Ascending aorta (tissue), 2 donors: ENCODE measurements around the gene TFF2. TPM values are rescaled to one million over a fixed set of nuclear protein-coding genes. Genes with fewer than 3 reads are reported as not detected.

Experiments
- DNase-seq, 2 donors: peaks; one replicate each; pipeline ENCODE4 v3.0.0-alpha.2; 2019; ENCODE audit warnings: low spot score in 2 of 2
- H3K27ac ChIP-seq, 2 donors: fragments of 200-600 bp; sonication (generic); one replicate each; pipeline ENCODE4 v1.5.1; 2016 to 2017; ENCODE audit warnings: mild to moderate bottlenecking in 1 of 2
- H3K27me3 ChIP-seq: fragments of 200-600 bp; sonication (generic); one replicate; pipeline ENCODE4 v1.5.1; 2017
- H3K36me3 ChIP-seq, 2 donors: fragments of 200-600 bp; sonication (generic); one replicate each; pipeline ENCODE4 v1.5.1; 2016
- H3K4me1 ChIP-seq, 2 donors: fragments of 200-600 bp; sonication (generic); one replicate each; pipeline ENCODE4 v1.5.1; 2016 to 2017; ENCODE audit warnings: mild to moderate bottlenecking in 1 of 2
- H3K4me3 ChIP-seq, 2 donors: fragments of 200-600 bp; sonication (generic); one replicate each; pipeline ENCODE4 v1.5.1; 2016 to 2017; ENCODE audit warnings: mild to moderate bottlenecking in 1 of 2
- H3K9me3 ChIP-seq, 2 donors: fragments of 200-600 bp; sonication (generic); one replicate each; pipeline ENCODE4 v1.5.1; 2016
- intact Hi-C: fragments of 100-400 bp; cut with DNase I; formaldehyde crosslinking; loops from one replicate; pipeline ENCODE4 v1.15.1; 2023
- total RNA-seq: library from RNA; depleted of rRNA; stranded (reverse); fragments of >200 nt; gene quantifications from one replicate; pipeline ENCODE4 v1.1.0, GENCODE V29; 2016
- TF ChIP-seq, protein P1 (sequence below), 3 experiments: fragments of 200-600 bp in 2 of 3; fragments of 450-650 bp in 1 of 3; sonication (generic) in 2 of 3; IDR thresholded peaks; one replicate each; pipeline ENCODE4 v1.5.1; 2016 to 2019; ENCODE audit warnings: antibody characterized with exemption in 3 of 3, mild to moderate bottlenecking in 1 of 3, moderate library complexity in 1 of 3

The TFF2 gene
- total RNA-seq, 1 donor from 2014 or later = not detected

GRCh38 chr21:42343556-42343955, 7.2 kb downstream of the TFF2 start:
- no peaks in the 10 kb centered on the region for H3K36me3 ChIP-seq
- no peak overlapping the region for H3K4me3 ChIP-seq
- intact Hi-C loops = no loop called here
- H3K9me3 ChIP-seq = no peaks in the 10 kb centered on the region
- H3K27ac ChIP-seq = no peak overlapping the region
- no peaks in the 10 kb centered on the region for H3K27me3 ChIP-seq
- no peaks in the 10 kb centered on the region for H3K4me1 ChIP-seq
- DNase-seq = no peak
- TF ChIP-seq, protein P1, sequence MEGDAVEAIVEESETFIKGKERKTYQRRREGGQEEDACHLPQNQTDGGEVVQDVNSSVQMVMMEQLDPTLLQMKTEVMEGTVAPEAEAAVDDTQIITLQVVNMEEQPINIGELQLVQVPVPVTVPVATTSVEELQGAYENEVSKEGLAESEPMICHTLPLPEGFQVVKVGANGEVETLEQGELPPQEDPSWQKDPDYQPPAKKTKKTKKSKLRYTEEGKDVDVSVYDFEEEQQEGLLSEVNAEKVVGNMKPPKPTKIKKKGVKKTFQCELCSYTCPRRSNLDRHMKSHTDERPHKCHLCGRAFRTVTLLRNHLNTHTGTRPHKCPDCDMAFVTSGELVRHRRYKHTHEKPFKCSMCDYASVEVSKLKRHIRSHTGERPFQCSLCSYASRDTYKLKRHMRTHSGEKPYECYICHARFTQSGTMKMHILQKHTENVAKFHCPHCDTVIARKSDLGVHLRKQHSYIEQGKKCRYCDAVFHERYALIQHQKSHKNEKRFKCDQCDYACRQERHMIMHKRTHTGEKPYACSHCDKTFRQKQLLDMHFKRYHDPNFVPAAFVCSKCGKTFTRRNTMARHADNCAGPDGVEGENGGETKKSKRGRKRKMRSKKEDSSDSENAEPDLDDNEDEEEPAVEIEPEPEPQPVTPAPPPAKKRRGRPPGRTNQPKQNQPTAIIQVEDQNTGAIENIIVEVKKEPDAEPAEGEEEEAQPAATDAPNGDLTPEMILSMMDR (IDR thresholded peaks at IDR 0.05) = no peak

- H3K36me3 ChIP-seq = no peaks in the 10 kb centered on the region
- intact Hi-C loops = no loop called here
- TF ChIP-seq, protein P1 (IDR thresholded peaks at IDR 0.05) = no peak
- DNase-seq = no peak
- no peak overlapping the region for H3K27ac ChIP-seq
- no peaks in the 10 kb centered on the region for H3K9me3 ChIP-seq
- no peaks in the 10 kb centered on the region for H3K27me3 ChIP-seq
- no peak overlapping the region for H3K4me3 ChIP-seq
- H3K4me1 ChIP-seq = no peaks in the 10 kb centered on the region
These were observed 7.7 kb downstream of the TFF2 start for GRCh38 chr21:42343101-42343500.

DNA sequence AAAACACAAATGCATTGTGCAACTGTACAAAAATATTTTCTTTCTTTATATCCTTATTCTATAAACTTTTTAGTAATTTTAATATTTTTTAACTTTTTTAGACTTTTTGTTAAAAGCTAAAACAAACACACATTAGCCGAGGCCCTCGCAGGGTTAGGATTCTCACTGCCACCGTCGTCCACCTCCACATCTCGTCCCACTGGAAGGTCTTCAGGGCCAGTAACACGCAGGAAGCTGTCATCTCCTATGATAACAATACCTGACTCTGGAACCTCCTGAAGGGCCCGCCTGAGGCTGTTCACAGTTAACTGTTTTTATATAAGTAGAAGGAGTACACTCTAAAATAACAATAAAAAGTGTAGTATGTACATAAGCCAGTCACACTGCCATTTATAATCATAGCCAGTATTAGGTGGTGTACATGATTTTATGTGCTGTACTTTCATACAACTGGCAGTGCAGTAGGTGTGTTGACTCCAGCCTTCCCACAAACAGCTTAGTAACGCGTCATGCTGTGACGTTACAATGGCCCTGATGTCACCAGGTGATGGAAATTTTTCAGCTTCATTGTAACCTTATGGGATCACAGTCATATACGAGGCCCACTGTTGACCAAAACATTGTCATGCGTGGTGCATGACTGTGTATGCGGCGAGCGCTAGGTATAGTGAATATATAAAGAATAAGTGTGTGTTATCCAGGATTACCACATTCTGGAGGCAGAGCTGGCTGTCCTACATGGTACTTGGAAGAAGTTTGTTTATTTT, 8.8 kb downstream of the TFF2 start:
- no peak overlapping the region for H3K27ac ChIP-seq
- no peaks in the 10 kb centered on the region for H3K36me3 ChIP-seq
- TF ChIP-seq, protein P1 (IDR thresholded peaks at IDR 0.05) = no peak
- intact Hi-C loops = no loop called here
- no peaks in the 10 kb centered on the region for H3K27me3 ChIP-seq
- no peaks in the 10 kb centered on the region for H3K4me1 ChIP-seq
- no peaks in the 10 kb centered on the region for H3K9me3 ChIP-seq
- no peak overlapping the region for H3K4me3 ChIP-seq
- no peak for DNase-seq

GRCh38 chr21:42340187-42341050, 10.4 kb downstream of the TFF2 start:
- Histone ChIP-seq H3K4me1 (no peaks in the 10 kb centered on the region), H3K9me3 (no peaks in the 10 kb centered on the region), H3K27ac (no peak overlapping the region), H3K36me3 (no peaks in the 10 kb centered on the region), H3K4me3 (no peak overlapping the region), H3K27me3 (no peaks in the 10 kb centered on the region)
- TF ChIP-seq, protein P1 (IDR thresholded peaks at IDR 0.05) = no peak
- no peak for DNase-seq
- intact Hi-C loops = no loop called here

GRCh38 chr21:42338729-42339715, 11.8 kb downstream of the TFF2 start:
- no peak for DNase-seq
- no peaks in the 10 kb centered on the region for H3K9me3 ChIP-seq
- H3K27ac ChIP-seq = no peak overlapping the region
- no peak overlapping the region for H3K4me3 ChIP-seq
- no peaks in the 10 kb centered on the region for H3K4me1 ChIP-seq
- H3K27me3 ChIP-seq = no peaks in the 10 kb centered on the region
- intact Hi-C loops = no loop called here
- H3K36me3 ChIP-seq = no peaks in the 10 kb centered on the region
- TF ChIP-seq, protein P1 (IDR thresholded peaks at IDR 0.05) = no peak
